Femur (tissue), 1 donor: ENCODE results near the gene PTCD1.

Source experiments
- DNase-seq: peaks from one replicate; pipeline ENCODE4 v3.0.0-alpha.2; 2017

PTCD1 gene, protein sequence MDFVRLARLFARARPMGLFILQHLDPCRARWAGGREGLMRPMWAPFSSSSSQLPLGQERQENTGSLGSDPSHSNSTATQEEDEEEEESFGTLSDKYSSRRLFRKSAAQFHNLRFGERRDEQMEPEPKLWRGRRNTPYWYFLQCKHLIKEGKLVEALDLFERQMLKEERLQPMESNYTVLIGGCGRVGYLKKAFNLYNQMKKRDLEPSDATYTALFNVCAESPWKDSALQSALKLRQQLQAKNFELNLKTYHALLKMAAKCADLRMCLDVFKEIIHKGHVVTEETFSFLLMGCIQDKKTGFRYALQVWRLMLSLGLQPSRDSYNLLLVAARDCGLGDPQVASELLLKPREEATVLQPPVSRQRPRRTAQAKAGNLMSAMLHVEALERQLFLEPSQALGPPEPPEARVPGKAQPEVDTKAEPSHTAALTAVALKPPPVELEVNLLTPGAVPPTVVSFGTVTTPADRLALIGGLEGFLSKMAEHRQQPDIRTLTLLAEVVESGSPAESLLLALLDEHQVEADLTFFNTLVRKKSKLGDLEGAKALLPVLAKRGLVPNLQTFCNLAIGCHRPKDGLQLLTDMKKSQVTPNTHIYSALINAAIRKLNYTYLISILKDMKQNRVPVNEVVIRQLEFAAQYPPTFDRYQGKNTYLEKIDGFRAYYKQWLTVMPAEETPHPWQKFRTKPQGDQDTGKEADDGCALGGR

DNA sequence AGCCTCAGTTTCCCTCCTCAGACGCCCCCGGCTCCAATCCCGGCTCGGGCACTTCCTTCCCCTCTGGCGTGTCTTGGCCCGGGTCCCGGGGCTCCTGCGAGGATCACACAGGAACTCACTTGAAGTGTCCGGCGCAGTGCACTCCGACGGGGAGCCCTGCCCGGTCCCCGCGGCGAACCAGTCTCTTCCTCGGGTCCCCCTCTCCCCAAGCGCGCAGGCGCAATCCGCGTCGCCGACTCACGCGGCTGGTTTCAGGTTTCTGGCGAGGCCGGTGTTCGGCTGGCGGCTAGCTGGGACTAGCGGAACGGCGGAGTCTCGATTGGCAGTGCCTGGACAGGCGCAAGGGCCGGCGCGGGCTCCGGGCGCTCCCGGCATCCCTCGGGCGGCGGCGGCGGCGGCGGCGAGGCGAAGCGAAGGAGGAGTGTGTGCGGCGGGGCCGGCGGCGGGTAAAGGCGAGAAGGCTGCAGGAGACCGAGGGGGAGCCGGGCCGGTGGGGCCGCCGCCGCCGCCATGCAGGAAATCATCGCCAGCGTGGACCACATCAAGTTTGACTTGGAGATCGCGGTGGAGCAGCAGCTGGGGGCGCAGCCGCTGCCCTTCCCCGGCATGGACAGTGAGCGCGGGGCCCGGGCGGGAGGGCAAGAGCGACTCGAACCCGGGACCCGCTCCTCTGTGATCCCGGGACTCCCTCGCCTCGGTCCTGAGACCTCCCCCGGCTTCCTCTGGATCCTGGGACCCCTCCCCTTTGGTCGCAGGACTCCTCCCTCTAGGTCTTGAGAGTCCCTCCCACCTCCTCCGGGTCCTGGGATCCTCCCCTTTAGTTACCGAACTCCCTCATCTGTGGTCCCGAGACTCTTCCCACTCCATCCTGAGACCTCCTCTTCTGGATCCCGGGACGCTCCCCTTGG lies at the start of gene PTCD1, which contains the start of gene CPSF4:
Gene PTCD1 (minus strand): TSS at position 226 of the 908 bp plus-strand sequence. CDS start 3,556 bp downstream, outside the sequence.
Gene CPSF4 (plus strand): TSS at position 371 of the 908 bp plus-strand sequence. CDS start 140 bp downstream, at position 511.
- DNase-seq, result peak; percentile 98

DNA sequence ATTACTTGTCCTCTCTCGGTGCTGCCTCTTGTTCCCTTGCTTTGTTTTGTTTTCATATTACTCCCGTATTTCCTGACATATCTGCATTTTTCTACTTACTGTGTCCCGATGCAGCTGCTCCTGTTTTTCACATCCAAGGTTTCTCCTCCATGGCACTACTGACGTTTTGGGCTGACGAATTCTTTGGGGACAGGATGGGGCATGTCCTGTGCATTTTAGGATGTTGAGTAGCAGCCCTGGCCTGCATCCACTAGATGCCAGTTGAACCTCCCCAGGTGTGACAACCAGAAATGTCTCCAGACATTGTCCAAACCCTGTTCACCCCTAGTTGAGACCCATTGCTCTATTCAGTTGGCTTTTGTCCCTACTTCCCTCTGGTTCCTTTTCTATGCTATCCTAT lies 46.5 kb upstream of the PTCD1 start:
- no peak for DNase-seq

DNA sequence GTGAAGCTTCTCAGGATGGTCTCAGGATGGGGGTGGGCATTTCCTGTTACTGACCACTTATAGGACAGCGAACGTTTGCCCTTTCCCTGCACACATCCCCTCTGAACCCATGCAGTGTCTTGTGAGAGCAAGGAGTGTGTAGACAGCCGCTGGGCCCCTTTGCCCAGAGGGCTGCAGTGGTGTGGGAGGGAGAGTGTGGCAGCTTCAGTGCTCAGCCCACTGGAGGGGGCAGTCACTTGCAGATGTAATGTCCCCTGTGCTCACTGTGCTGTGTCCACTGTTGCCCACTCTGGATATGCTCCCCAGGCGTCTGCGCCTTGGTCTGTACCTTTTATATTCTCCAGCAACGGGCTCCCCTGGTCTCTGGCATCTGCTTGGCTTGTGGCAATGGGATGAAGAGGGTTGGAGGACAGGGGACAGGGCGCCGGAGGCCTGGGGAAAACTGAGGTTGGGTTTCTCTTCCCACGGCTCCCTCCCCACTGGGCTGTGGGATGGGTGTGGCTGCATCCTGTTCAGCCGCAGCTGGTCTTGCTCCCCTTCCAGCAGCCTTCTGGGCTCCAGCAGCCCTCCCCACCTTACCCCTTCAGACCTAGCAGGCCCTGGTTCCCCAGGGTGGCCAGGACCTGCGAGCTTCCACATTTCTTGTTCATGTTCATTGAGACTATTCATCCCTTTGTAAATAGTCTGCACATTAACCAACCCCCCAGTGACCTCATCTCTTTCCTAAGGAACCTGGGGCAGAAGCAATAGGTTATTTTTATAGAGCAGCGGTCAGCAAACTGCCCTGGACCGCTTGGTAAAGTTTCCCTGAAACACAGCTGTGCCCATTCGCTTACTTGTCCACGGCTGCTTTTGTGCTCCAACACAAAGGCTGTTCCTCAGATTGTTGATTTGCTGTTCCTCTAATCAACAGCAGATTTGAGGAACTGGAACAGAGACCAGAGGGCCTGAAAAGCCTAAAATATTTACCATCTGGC lies 40.2 kb upstream of the PTCD1 start:
- no peak for DNase-seq

DNA sequence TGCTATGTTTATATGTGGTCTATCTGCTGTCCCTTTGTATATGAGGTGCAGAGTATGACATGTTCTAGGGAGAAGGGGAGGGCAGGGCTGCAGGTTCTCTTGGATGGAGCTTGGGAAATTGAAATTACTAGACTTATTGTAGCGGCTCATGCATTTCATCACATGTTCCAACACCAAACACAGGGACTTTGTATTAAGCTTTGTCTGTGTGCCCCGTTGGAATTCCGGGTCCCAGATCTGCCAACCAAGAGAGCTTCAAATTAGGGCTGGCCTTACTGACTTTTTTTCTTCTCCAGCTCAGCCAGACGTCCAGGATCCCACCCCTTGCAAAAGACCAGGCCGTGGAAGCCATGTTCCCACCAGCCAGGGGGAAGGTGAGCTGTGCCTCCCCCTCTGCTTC lies 37.5 kb upstream of the PTCD1 start:
- no peak for DNase-seq

DNA sequence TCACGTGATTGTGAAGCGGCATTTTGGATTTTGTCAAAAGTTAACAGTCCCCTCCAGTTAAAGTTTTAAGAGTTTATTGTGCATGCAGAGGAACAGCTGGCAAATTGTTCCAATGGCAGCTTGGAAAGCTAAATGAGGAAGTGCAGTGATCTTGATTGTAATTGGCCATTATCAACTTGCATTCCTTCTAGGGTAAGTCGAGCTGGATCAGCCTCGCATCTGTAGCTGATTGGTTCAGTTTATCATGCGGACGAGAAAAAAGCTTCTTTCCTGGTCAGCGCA lies 34.7 kb upstream of the PTCD1 start:
- DNase-seq, result no peak

DNA sequence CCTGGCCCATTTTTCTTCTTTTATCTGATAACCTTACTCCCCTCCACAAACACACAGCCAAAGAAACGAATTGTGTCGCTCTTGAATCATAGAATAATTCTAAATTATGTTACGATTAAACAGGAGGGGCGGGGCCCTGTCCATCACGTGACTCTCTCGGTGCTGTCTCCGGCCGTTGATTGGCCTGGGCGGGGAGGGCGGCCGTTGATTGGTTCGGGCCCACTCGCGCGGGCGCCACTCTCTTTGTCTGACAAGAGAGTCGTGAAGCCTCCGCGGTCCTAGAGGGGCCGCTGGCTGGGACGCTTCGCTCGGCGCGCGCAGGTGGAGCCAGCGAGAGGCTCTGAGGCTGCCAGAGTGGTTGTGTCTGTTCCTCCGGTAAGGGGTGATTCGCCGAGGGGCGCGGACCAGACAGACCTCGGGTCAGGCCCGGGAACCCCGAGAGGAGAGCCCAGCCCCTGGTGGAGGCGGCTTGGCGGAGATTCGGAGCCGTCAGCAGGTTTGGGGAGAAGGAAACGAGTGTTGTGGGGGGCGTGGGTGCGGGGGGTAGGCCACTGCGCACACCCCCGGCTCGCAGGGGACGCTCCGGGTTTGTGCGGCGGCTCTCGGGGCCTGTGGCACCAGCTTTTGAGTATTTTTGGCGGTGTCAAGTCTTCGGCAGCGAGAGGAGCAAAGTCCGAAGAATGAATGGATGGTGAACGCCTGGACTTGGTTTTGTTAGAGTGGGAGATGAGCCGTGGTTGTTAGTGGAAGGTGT lies 34.1 kb upstream of the PTCD1 start, which contains the start of gene ZNF789:
Gene ZNF789 (plus strand): TSS at position 330 of the 754 bp plus-strand sequence. CDS start 3,567 bp downstream, outside the sequence.
- DNase-seq, result peak; percentile 99

DNA sequence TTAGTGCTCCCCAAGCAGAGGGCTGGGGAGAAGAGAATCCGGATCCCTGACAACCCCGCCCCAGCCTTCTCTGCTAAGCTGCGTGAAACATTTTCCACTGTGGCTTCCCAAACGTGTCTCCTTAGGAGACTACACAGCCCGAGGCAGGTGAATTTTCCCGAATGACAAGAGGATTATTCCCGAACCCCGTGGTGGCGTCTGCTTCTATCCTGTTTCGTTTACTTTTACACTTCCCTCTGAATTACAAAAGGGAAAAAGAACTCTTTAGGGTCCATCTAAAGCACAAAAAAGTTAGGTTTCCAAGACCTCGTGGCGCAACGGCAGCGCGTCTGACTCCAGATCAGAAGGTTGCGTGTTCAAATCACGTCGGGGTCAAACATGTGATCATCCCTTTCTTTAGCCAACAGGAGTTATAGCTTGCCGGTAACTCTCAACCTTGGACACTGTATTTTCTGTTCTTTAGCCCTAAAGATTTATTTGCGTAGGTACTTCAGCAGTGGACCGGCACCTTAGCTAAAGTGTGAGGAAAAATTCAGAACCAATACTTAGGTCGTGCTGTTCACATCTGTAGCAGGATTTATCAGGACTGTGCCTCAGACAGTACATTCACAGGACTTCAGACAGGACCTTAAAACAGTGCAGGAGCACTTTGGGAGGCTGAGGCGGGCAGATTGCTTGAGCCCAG lies 30.9 kb upstream of the PTCD1 start:
- no peak for DNase-seq

DNA sequence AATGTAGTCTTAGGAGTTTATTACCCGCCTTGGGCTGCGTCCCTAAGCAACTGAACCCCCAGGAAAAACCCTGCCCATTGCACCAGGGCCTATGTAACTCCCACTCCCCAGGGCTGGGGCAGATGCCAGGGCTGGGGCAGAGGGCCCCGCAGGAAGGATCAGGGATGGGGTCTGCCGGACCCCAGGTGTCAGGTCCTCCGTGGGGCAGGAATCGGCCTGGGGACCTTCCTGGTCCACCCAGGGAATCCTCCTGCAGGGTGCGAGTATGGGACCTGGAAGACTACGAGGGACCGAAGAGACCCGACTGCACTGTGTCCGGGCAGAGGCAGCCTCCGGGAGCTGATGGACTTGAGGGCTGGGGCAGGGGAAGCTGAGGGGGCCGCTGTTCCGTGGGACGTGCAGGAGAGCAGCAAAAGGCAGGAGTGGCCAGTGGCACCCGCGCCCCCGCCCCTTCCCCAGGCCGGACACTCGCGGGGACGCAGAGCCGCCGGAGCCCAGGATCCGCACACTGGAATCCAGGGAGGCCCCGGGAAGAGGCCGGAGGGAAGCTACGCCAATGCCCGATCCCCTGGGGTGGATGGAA lies 29.8 kb upstream of the PTCD1 start:
- no peak for DNase-seq

DNA sequence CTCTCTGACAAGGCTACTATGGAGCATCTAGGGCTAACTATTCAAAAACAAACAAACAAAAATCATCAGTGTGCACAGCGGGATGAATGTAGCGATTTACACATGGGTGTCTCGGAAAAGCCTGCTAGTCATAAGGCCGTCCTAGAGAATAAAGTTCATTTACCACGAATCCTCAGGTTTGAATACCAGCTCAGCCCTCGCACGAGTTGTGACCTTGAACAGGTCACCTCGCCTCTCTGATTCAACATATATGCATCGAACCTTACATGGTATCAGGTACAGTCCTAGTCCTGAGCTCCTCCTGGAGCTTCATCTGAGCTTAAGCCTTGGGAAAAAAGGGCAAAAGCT lies 26.8 kb upstream of the PTCD1 start:
- DNase-seq, result no peak

DNA sequence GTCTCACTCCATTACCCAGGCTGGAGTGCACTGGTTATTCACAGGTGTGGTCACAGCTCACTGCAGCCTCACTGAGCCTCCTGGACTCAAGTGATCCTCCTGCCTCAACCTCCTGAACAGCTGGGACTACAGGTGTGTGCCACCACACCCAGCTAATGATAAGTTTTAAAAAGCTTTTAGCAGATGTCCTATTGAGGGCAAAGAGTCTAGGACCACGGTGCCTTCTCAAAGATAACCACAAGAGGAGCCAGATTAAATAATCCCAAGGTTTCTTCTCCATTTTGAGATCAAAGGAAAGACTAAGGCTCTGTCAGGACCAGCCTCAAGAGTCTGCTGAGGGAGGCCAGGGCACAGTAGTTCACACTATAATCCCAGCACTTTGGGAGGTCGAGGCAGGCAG lies 22.6 kb upstream of the PTCD1 start:
- DNase-seq, result no peak

DNA sequence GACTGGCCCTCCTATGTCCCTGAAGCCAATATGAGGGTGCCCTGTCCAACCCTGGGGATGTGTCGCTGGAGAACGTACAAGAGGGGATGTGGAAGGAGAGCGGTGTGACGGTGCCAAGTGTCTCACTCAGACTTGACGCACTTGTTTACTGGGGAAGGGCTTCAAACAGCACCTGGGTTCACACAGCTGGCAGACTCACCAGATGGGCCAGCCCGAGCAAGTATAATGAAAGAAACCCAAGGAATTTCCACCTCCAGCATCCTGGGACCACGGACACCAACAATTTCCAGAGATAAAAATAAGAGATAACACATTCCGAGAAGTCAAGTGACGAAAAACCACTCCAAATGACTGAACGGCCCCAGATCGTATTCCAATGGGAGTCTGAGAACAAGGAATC lies 22.1 kb upstream of the PTCD1 start:
- DNase-seq, result no peak

DNA sequence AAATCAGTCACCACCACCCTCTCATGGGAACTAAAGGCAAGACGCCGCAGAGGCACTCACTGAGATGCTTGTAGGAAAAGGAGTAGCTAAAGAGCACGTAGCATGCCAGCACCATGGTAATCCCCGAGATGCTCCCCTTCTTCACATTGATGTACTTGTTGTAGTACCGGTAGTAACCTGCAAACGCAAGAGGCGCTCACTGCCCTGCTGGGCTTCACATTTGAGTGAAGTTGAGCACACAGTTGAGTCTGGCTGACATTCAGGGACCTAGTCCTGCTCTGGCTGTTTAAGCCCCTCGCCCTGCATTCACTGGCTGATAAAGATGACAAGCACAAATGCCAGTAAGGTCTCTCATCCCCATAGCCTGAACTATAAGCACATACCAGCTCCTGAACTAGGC lies 20.5 kb upstream of the PTCD1 start:
- DNase-seq, result no peak

DNA sequence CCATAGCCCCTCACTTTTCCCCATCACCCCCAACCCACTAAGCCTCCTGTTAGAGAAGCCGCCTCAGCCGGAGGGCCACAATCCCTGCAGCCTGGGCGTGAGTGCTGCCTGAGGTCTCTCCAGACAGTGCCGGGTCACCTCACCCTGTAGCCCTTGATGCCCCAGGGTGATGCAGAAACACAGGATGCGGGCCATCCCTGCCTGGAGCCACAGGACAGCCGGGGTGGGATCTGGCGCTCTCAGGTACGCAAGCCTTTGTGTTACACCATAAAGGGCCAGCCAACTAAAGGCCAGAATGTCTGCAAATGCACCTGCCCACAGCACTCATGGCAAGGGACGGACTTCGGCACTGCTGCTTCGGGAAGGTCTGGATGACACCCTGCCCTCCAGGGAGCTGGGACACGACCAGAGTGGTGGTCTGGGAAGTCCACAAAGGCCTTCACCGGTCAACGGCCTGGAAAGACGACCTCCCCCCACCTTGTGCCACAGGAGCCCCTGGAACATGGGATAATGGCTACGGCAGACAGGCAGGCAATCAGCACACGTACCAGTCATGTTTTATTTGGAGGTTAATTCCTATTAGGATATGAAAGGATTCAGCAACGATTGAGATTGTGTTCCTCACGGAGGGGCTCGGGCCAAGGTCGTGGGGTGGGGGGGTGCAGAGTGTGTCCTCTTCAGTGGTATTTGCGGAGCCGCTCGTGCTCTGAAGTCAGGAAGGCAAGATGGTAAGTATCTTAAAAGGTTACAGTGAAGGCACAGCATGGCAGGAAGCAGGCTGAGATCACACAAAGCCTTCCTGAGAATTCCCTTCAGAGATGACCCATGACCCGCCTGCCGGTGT lies 19.3 kb upstream of the PTCD1 start:
- no peak for DNase-seq

DNA sequence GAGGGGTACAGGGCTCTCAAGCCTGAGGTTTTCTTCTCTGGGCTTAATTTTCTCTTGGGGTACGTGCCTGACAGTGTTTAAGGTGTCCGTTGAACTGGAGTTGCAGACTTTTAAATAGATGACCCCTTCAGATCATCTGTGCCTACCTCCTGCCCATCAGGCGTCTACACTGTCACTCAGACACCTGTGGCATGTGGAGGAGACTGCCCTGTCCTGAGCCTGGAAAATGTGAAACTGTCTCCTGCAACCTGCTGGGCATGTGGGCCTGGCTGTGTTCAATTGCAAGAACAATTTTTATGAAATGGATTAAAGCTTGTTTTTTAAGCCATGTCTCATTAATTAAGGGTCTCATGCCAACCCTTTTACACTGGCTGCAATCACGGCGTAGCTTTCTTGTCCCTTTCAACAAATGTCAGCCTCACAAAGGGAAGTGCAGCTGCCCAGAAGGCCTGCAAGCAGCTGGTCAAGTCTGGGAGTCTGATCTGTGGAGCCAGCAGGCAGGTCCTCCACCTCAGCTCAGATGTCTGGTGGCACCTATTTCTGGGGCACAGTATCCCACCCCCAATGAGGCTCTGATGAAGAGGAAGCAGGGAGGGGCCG lies 18.6 kb upstream of the PTCD1 start:
- no peak for DNase-seq

DNA sequence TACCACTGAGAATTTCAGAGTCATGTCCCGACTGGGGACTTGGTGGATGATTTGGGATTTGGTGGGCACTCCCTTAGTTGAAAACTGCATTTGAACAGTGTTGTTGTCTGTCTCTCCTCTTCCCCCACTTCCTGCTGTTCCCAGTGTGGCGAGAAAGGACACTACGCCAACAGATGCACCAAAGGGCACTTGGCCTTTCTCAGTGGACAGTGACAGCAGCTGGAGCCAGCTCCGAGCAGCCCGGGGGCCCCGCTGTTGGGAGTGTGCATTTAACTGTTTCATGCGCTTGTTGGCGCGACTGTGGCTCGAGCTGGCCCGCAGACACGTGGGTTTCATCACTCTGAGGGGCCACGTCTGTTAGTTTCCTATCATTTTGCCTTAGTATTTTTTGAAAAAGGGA lies 17.7 kb upstream of the PTCD1 start:
- no peak for DNase-seq

DNA sequence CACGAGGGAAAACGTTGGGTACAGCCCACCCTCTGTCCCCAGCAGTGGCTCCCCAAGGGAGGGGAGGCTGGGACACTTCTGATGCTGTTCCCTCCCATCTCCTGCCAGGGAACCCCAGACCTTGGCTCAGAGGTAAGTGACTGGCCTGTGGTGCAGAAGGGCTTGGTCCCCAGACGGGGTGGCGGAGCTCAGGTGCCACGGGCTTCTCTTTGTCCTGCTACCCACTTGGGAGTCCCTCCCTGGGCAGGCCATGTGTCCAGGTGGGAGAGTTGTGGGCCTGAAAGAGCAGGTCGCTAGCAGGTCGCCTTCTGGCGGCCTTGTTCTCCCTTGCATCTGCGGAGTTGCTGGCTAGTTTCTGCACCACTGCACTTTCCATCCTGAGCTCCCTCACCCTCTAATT lies 17.3 kb upstream of the PTCD1 start:
- DNase-seq, result no peak

DNA sequence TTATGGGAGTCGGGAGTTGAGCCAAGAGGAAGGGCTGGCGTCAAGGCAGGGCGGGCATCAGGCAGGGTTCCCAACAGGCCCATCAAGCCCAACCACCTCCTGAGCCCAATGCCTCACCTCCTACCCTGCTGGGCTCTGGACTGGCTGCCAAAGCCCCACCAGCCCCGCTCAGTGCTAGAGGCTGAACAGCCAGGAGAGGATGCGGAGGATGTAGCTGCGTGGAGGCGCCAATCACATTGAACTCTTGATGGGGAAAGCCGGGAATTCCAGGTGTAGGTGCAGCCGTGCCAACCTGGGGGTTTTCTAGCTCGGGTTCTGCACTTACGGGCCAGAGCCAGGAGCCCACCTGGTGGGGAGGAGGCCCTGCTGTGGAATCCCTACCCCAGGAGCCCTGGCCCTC lies 14.5 kb upstream of the PTCD1 start:
- DNase-seq, result no peak

DNA sequence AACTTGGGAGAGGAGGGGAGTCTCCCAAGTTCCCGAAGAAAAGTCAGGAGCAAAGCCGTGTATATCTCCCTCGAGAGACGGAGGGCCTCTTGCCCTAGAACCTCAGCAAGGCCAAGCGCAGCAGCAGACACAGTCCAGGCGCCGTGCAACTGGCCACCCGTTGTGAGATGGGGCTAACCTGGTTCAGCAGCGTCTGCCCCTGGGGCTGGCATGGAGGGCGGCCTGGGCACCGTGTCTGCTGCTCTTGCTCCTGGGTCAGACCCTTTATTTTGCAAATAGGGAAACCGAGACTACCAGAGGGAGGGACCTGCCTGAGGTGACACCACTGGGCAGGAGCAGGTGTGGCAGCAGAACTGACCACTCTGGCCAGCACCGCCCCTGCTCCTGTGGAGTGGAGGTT lies 13.9 kb upstream of the PTCD1 start:
- no peak for DNase-seq

DNA sequence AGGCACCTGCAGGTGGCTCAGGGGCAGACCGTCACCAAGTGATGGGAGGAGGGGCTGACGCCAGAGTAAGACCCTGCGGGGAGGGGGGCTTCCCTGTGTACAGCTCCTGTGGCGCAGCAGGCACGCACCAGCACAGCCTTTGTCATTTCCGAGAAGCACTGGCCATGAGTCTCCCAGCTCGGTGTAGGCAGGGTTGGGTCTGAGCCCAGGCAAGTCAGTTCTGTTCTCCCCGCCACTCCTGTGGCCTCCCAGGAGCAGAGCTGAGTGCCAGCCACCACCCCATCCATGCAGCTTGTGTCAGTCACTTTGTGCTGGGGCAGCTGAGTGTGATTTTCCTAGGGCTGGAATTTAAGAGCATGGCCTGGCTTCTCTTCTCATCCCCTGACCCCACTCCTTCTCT lies 13.3 kb upstream of the PTCD1 start:
- DNase-seq, result no peak
